OCI-LY1 (cell line): ENCODE measurements around the gene PRPSAP1.
"Not testable (repeated sequence)": the region's sequence is repeated elsewhere in the genome, so short reads cannot be mapped to it uniquely, and the experiment has no call there.

Experiments used
- H2AFZ ChIP-seq: fragments of 200-600 bp; sonication (generic), shearing (Covaris generic); 2 replicates; pipeline ENCODE4 v1.6.0; 2014; ENCODE audit warnings: antibody characterized with exemption, mild to moderate bottlenecking, low read length
- H3F3A ChIP-seq: fragments of 200-600 bp; sonication (generic), shearing (Covaris generic); 2 replicates; pipeline ENCODE4 v1.6.0; 2014; ENCODE audit warnings: mild to moderate bottlenecking, antibody characterized with exemption, low read length, moderate library complexity; ENCODE audit not compliant: insufficient read depth
- H3K27ac ChIP-seq: fragments of 200-600 bp; sonication (generic); 2 replicates; pipeline ENCODE4 v1.5.1; 2014; ENCODE audit warnings: low read length, mixed run types, mild to moderate bottlenecking, low read depth; ENCODE audit not compliant: poor library complexity, severe bottlenecking
- H3K27me3 ChIP-seq: fragments of 200-600 bp; sonication (generic); 2 replicates; pipeline ENCODE4 v1.6.0; 2014; ENCODE audit warnings: antibody characterized with exemption, mild to moderate bottlenecking, low read length, moderate library complexity; ENCODE audit not compliant: insufficient read depth
- H3K36me3 ChIP-seq: fragments of 200-600 bp; sonication (generic); 2 replicates; pipeline ENCODE4 v1.6.1; 2014; ENCODE audit warnings: mild to moderate bottlenecking, antibody characterized with exemption, low read length, moderate library complexity, mixed read lengths; ENCODE audit not compliant: insufficient read depth
- H3K4me1 ChIP-seq: fragments of 200-600 bp; sonication (generic); 2 replicates; pipeline ENCODE4 v1.5.1; 2014; ENCODE audit warnings: mild to moderate bottlenecking, low read length, moderate library complexity; ENCODE audit not compliant: insufficient read depth, severe bottlenecking
- H3K4me2 ChIP-seq: fragments of 200-600 bp; sonication (generic), shearing (Covaris generic); 2 replicates; pipeline ENCODE4 v1.6.1; 2014; ENCODE audit warnings: low read length
- H3K4me3 ChIP-seq: fragments of 200-600 bp; sonication (generic); 2 replicates; pipeline ENCODE4 v1.5.1; 2014; ENCODE audit warnings: low read length, low read depth, mild to moderate bottlenecking, mixed read lengths; ENCODE audit not compliant: poor library complexity, severe bottlenecking
- H3K79me2 ChIP-seq: fragments of 200-600 bp; shearing (Covaris generic); 2 replicates; pipeline ENCODE4 v1.6.1; 2016; ENCODE audit warnings: mixed run types, low read length, mixed read lengths; ENCODE audit not compliant: insufficient read depth
- H3K9ac ChIP-seq: fragments of 200-600 bp; sonication (generic), shearing (Covaris generic); 2 replicates; pipeline ENCODE4 v1.6.1; 2014; ENCODE audit warnings: mild to moderate bottlenecking, low read length, mixed read lengths
- H3K9me2 ChIP-seq: fragments of 200-600 bp; sonication (generic), shearing (Covaris generic); 2 replicates; pipeline ENCODE4 v1.6.1; 2014; ENCODE audit warnings: low read depth, mild to moderate bottlenecking, low read length, mixed read lengths
- H3K9me3 ChIP-seq: fragments of 200-600 bp; shearing (Covaris generic); 2 replicates; pipeline ENCODE4 v1.6.1; 2014; ENCODE audit warnings: low read length, mixed read lengths
- H4K20me1 ChIP-seq: fragments of 200-600 bp; sonication (generic), shearing (Covaris generic); 2 replicates; pipeline ENCODE4 v1.6.0; 2016; ENCODE audit warnings: mild to moderate bottlenecking, low read length; ENCODE audit not compliant: insufficient read depth
- CTCF ChIP-seq: fragments of 200-600 bp; sonication (generic), shearing (Covaris generic); IDR thresholded peaks from 2 replicates; pipeline ENCODE4 v1.5.1; 2017; ENCODE audit warnings: mild to moderate bottlenecking, antibody characterized with exemption, low read length, moderate library complexity, mixed read lengths
- EZH2 ChIP-seq: fragments of 200-600 bp; sonication (generic), shearing (Covaris generic); IDR thresholded peaks from 2 replicates; pipeline ENCODE4 v1.8.0; 2017; ENCODE audit warnings: borderline replicate concordance, mixed run types, mild to moderate bottlenecking, antibody characterized with exemption, low read length, moderate library complexity, mixed read lengths

The PRPSAP1 gene

DNA sequence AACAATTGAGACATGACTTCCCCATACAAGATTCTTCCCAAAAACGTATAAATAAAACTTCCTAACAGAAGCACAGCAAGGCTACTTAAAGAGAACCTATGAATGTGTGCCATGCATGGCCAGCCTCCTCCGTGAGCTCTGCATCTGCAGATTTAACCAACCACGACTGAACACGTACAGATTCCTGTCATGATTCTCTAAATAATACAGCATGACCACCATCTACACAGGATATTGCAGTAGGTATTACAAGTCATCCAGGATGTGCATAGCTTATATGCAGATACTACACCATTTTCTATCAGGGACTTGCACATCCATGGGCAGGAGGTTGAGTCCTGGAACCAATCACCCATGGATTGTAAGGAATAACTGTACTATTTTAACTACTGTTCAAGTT, 44.3 kb downstream of the PRPSAP1 start:
- no peaks in the 10 kb centered on the region for H3K9me3 ChIP-seq
- no peak overlapping the region for H3K27ac ChIP-seq
- no peak overlapping the region for H3K4me3 ChIP-seq
- H3K27me3 ChIP-seq: no peaks in the 10 kb centered on the region
- no peak overlapping the region for H3K9ac ChIP-seq
- no peak overlapping the region for H3K4me2 ChIP-seq
- peaks cover 43% of the 10 kb centered on the region for H3K36me3 ChIP-seq
- TF ChIP-seq EZH2 (no peak), CTCF (no peak)
- H3K9me2 ChIP-seq: no peaks in the 10 kb centered on the region
- H3F3A ChIP-seq: no peaks in the 10 kb centered on the region
- H3K79me2 ChIP-seq: no peaks in the 10 kb centered on the region
- no peaks in the 10 kb centered on the region for H4K20me1 ChIP-seq
- H2AFZ ChIP-seq: no peak overlapping the region
- H3K4me1 ChIP-seq: peaks cover 4% of the 10 kb centered on the region

DNA sequence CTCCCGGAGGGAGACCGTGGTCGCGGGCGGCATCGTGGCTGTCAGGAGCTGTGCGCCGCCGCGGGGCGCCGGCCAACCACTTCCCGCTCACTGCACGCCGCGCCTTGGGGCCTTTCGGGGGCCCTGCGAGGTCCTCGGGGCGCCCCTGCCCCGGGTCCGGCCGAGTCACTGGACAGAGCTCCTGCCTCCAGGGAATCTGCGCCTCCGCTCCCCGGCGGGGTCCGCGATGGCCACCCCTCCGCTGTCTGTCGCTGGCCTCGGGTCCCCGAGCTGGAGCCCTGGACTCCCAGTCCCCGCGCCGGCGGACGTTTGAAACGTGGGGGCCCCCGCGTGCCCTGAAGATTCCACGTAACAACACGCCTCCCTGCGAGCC, 45.8 kb downstream of the PRPSAP1 start, which contains the start of gene QRICH2:
Gene QRICH2 (minus strand): TSS at position 311 of the 373 bp plus-strand sequence. CDS start 278 bp downstream, at position 33.
- Histone ChIP-seq H3K9ac (no peak within 1 kb of the TSS), H2AFZ (no peak within 1 kb of the TSS), H3K79me2 (no peaks in the 10 kb centered on the region), H3K4me3 (no peak within 1 kb of the TSS), H3F3A (no peaks in the 10 kb centered on the region), H3K4me1 (peaks cover 13% of the 10 kb centered on the region), H3K4me2 (no peak within 1 kb of the TSS), H3K36me3 (peaks cover 31% of the 10 kb centered on the region), H3K9me2 (no peaks in the 10 kb centered on the region), H3K27me3 (no peaks in the 10 kb centered on the region), H4K20me1 (no peaks in the 10 kb centered on the region), H3K9me3 (no peaks in the 10 kb centered on the region), H3K27ac (no peak within 1 kb of the TSS)
- TF ChIP-seq CTCF (no peak), EZH2 (no peak)

DNA sequence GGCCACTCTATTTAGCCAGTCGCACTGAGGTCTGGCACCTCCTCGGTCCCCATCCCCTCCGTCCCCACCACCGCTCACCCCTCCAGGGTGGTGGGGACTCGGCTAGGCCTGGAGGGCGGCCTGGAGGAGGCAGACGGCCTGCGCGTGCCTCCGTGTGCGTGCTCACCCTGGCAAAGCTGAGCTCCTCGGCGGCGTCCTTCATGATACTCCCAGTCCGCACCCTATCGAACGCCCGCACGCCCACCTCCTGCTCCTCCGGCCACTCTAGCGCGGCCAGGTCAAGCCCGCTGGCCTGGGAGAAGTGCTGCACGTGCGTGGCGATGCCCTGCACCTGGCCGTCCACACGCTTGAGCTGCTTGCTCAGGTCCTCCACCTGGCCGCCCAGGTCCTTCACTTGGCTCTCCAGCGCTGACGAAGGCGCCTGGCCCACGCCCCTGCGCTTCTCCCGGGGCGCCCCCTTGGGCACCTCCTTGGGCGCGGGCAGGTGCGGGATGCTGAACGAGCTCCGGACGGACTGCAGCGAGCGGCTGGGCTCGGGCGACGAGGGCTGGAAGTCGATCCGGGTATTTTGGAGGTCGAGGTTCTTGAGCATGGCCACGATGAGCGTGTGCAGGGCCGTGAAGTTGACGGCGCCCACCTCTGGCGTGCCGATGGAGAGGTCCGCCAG, 46.3 kb downstream of the PRPSAP1 start:
- Histone ChIP-seq H3K27ac (no peak overlapping the region), H3K9me2 (no peaks in the 10 kb centered on the region), H3K79me2 (no peaks in the 10 kb centered on the region), H2AFZ (no peak overlapping the region), H3F3A (no peaks in the 10 kb centered on the region), H3K4me2 (no peak overlapping the region), H4K20me1 (no peaks in the 10 kb centered on the region), H3K9ac (no peak overlapping the region), H3K4me1 (peaks cover 13% of the 10 kb centered on the region), H3K36me3 (peaks cover 26% of the 10 kb centered on the region; the same call in 1 of the 2 replicates), H3K4me3 (no peak overlapping the region), H3K9me3 (no peaks in the 10 kb centered on the region), H3K27me3 (no peaks in the 10 kb centered on the region)
- TF ChIP-seq EZH2: no peak
- TF ChIP-seq CTCF: no peak

- H3K4me1 ChIP-seq: peaks cover 13% of the 10 kb centered on the region
- H3K9ac ChIP-seq, H3K27me3 ChIP-seq, H3F3A ChIP-seq, H3K27ac ChIP-seq, H2AFZ ChIP-seq, H3K9me3 ChIP-seq, H3K9me2 ChIP-seq, H3K79me2 ChIP-seq, H4K20me1 ChIP-seq, H3K4me3 ChIP-seq, H3K36me3 ChIP-seq, H3K4me2 ChIP-seq: not testable (repeated sequence)
Measured at GRCh38 chr17:76305135-76305454, 48.6 kb downstream of the PRPSAP1 start.
